Choroid plexus epithelial cell (primary cell): ENCODE data around the gene BORCS5.
"Not testable (repeated sequence)": the region's sequence is repeated elsewhere in the genome, so short reads cannot be mapped to it uniquely, and the experiment has no call there.

Experiments
- DNase-seq: peaks from one replicate; pipeline ENCODE4 v3.0.0-alpha.2; 2010; ENCODE audit warnings: low read depth
- H3K4me3 ChIP-seq: 2 replicates; pipeline ENCODE4 v1.5.1; 2011; ENCODE audit warnings: low read depth, mild to moderate bottlenecking, control low read depth, low read length, moderate library complexity
- CTCF ChIP-seq: conservative IDR thresholded peaks from 2 replicates; pipeline ENCODE4 v1.5.1; 2011; ENCODE audit warnings: low read depth, mild to moderate bottlenecking, control low read depth, inconsistent platforms, low read length, moderate library complexity

BORCS5 gene

GRCh38 chr12:12336049-12336411 lies 20.8 kb upstream of the BORCS5 start:
- peak; percentile 55 for DNase-seq
- TF ChIP-seq CTCF = no peak
- H3K4me3 ChIP-seq = no peak overlapping the region

- DNase-seq = no peak
- no peak for TF ChIP-seq CTCF
- H3K4me3 ChIP-seq = no peak overlapping the region
Observed at GRCh38 chr12:12336511-12336910, 20.4 kb upstream of the BORCS5 start.

GRCh38 chr12:12338527-12339168 lies 18.2 kb upstream of the BORCS5 start:
- DNase-seq = peak; percentile 52
- TF ChIP-seq CTCF = no peak
- H3K4me3 ChIP-seq = no peak overlapping the region

- TF ChIP-seq CTCF = peak; percentile 31
- H3K4me3 ChIP-seq = peak within 1 kb of the TSS; percentile 64
- DNase-seq = peak; percentile 25
Observed at GRCh38 chr12:12349711-12350665, 6.9 kb upstream of the BORCS5 start, which contains the start of gene MANSC1. MANSC1 (minus strand) TSS chr12:12350242; CDS start chr12:12343314, 6,928 bp downstream.

- H3K4me3 ChIP-seq = no peak overlapping the region
- no peak for TF ChIP-seq CTCF
- no peak for DNase-seq
Observed at GRCh38 chr12:12350868-12351463, 5.9 kb upstream of the BORCS5 start.

GRCh38 chr12:12351468-12352185 lies 5.3 kb upstream of the BORCS5 start:
- DNase-seq, H3K4me3 ChIP-seq: not testable (repeated sequence)

- H3K4me3 ChIP-seq = no peak overlapping the region
- DNase-seq = no peak
- no peak for TF ChIP-seq CTCF
Observed at GRCh38 chr12:12353276-12353675, 3.6 kb upstream of the BORCS5 start.
